ENCODE results near the gene JUND.

- TF ChIP-seq POLR2AphosphoS5 (IDR thresholded peaks at IDR 0.05; ENCODE audit: low read depth, low read length) (no peak), POLR2A (IDR thresholded peaks at IDR 0.05; ENCODE audit: low read depth, low read length) (no peak), TAF1 (IDR thresholded peaks at IDR 0.05; ENCODE audit: borderline replicate concordance, low read depth, low read length) (no peak)
These were observed 28.9 kb upstream of the JUND start for GRCh38 chr19:18310118-18310909.

All from GM12892 (cell line).